HUES6 (cell line): ENCODE data around the gene NR1H4.

Experiments
- H3K27ac ChIP-seq: 2 replicates; pipeline ENCODE4 v1.7.0; 2013; ENCODE audit warnings: low read depth, mild to moderate bottlenecking, low read length, inconsistent platforms
- H3K27me3 ChIP-seq: 2 replicates; pipeline ENCODE4 v1.6.1; 2013; ENCODE audit warnings: low read length; ENCODE audit not compliant: control insufficient read depth, insufficient read depth
- H3K36me3 ChIP-seq: 2 replicates; pipeline ENCODE4 v1.6.1; 2013; ENCODE audit warnings: low read length; ENCODE audit not compliant: control insufficient read depth, insufficient read depth
- H3K4me1 ChIP-seq: 2 replicates; pipeline ENCODE4 v1.6.1; 2013; ENCODE audit warnings: low read length; ENCODE audit not compliant: control insufficient read depth, insufficient read depth
- H3K4me3 ChIP-seq: 2 replicates; pipeline ENCODE4 v1.5.1; 2013; ENCODE audit warnings: low read depth, low read length
- H3K9ac ChIP-seq: one replicate; pipeline ENCODE4 v1.6.1; 2013; ENCODE audit warnings: mild to moderate bottlenecking, low read length
- H3K9me3 ChIP-seq: 2 replicates; pipeline ENCODE4 v1.6.1; 2013; ENCODE audit warnings: low read depth, low read length; ENCODE audit not compliant: control insufficient read depth, insufficient read depth

NR1H4 gene

DNA sequence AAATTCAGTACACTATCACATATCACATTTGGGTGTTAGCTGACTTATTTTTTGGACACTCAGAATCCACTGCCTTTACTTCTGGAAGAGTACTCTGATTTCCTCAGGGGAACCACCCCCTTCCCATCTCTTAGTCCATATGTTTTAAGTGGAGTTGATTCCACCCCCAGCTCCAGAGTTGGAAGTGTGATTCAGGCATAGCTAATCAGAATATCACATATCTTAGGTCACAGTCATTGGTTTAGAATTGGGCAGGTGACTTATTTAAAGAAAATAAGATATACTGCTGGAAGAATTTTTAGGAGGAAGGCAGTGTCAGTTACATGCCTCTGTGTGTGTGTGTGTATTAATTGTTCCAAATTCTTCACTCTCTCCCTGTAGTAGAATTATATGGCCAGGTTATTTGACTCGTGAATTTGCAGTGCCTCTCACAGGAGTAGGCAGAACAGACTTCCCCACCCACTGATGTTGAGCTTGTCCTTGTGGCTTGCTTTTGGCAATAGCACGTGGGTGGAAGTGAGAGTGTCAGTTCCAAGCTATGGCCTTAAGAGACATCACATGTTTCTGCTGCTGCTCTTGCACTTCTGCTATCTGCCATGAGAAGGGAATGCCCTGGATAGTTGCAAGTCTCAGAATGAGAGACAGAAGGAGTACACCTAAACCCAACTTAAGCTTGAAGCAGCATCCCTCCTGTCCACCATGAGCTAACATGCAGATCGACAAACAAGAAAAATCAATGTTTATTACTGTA is 93.4 kb downstream of the NR1H4 start:
- H3K36me3 ChIP-seq: no peaks in the 10 kb centered on the region
- no peaks in the 10 kb centered on the region for H3K4me1 ChIP-seq
- no peak overlapping the region for H3K27ac ChIP-seq
- H3K27me3 ChIP-seq: peaks cover 8% of the 10 kb centered on the region
- H3K9ac ChIP-seq: no peak overlapping the region
- no peaks in the 10 kb centered on the region for H3K9me3 ChIP-seq
- no peak overlapping the region for H3K4me3 ChIP-seq

- Histone ChIP-seq H3K9ac (no peak overlapping the region), H3K36me3 (no peaks in the 10 kb centered on the region), H3K9me3 (no peaks in the 10 kb centered on the region), H3K27me3 (peaks cover 15% of the 10 kb centered on the region), H3K27ac (no peak overlapping the region), H3K4me3 (no peak overlapping the region), H3K4me1 (no peaks in the 10 kb centered on the region)
Measured at GRCh38 chr12:100567945-100568344, 94.3 kb downstream of the NR1H4 start.

DNA sequence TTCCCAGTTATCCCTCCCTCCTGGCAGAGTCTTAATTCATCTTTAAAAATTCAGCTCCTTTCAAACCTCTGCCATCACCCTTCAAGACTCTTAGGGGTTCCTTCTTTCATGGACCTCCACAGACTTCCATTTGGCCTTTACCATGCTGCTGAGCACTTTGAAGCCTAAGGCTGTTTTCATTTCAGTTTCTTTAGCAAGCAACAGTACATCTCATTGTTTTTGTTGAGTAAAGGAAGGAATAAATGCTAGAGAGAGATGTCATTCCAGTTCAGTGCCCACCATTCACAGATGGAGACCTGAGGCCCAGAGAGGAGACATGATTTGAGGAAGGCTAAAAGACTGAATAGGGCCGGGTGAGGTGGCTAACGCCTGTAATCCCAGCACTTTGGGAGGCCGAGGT is 98.5 kb downstream of the NR1H4 start:
- no peaks in the 10 kb centered on the region for H3K36me3 ChIP-seq
- no peak overlapping the region for H3K9ac ChIP-seq
- H3K27me3 ChIP-seq: peaks cover 26% of the 10 kb centered on the region
- H3K9me3 ChIP-seq: no peaks in the 10 kb centered on the region
- H3K4me3 ChIP-seq: no peak overlapping the region
- H3K4me1 ChIP-seq: no peaks in the 10 kb centered on the region
- no peak overlapping the region for H3K27ac ChIP-seq

DNA sequence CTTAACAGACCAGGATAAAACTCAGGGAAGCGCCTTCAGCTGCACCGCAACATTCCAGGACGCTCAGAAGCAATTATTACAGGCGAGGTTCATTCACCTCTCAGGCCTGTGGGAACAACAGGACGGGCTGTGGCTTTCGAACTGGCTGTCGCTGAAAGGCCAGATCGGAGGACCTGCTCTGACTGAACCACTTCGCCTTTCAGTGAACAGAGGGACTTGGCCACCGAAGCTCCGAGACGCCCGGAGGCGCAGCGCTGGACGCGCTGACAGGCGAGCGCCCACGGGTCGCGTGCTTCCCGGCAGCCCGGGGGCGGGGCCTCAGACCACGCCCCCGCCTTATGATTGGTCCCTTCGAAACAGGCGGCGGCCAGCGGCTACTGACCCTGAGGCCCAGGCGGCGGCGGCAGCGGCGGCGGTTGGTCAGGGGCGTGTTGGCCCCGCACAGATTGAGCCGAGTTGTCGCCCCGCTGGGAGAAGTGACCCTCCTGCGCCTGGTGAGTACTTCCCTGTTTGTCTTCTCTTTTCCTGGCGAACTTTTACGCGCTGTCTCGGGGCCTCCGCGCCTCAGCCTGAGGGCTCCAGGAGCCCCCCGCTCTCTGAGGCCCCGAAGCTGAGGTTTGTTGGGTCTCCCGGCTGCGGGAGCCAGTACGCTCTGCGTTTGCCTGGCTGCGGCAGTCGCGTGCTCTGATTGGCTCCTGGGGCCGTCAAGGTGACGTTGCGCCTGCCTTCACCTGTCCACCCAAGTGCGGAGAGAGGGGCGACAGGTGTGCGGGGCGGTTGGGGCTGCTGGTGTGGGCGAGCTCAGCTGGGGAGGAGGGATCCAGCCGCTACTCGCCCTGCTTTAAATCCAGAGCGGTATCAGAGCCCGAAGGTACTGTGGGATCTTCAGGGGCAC is 99.9 kb downstream of the NR1H4 start, which contains the start of gene GAS2L3:
Gene GAS2L3 (plus strand): TSS at position 393 of the 895 bp plus-strand sequence. CDS start 21,221 bp downstream, outside the sequence.
- Histone ChIP-seq H3K27me3 (peaks cover 26% of the 10 kb centered on the region), H3K9ac (peak within 1 kb of the TSS; percentile 70), H3K36me3 (no peaks in the 10 kb centered on the region), H3K9me3 (no peaks in the 10 kb centered on the region), H3K4me1 (no peaks in the 10 kb centered on the region), H3K4me3 (peak within 1 kb of the TSS; percentile 83), H3K27ac (no peak within 1 kb of the TSS; the same call in 1 of the 2 replicates)

DNA sequence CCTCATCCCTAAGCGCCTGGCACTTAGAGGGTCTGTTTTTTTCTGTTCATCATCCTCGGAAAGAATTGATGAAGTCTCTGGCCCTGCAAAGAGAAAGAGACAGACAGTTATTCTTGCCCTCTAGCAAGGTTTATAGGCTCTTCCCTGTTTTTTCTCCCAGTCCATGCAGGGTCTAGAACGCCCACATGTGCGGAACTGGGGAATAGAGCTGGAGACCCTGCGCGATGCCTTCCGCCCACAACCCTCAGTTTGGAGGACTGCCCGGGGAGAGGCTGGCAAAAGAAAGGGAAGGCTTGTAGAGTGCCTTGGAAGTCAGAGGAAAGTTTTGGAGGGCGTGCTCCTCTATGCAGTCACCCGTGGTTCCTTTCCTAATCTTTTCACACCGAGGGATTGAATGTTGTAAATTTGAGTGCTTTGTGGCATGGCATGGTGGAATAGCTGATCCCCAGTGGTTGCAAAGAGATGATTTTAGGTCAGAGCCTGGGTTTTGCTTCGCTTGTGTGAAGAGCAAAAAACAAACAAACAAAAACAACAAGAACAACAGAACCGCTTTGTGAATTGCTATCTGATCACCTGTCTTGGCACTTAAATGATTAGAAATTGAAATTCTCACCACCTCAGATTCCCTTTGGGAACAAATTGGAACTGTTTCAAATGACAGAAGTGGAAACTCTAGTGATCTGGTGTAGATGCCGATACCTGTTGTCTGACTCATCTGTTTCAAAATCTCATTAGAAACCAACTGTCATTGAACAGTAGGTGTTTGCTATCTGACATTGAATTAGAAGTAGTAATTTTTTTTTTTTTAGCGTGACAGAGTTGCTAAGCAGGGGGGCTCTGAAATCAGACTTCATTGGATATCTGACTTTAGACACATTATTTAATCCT is 100.8 kb downstream of the NR1H4 start:
- H3K36me3 ChIP-seq: no peaks in the 10 kb centered on the region
- no peaks in the 10 kb centered on the region for H3K4me1 ChIP-seq
- peak overlapping the region; percentile 83 for H3K4me3 ChIP-seq
- peak overlapping the region; percentile 70 for H3K9ac ChIP-seq
- no peaks in the 10 kb centered on the region for H3K9me3 ChIP-seq
- no peak overlapping the region for H3K27ac ChIP-seq
- peaks cover 26% of the 10 kb centered on the region for H3K27me3 ChIP-seq

GRCh38 chr12:100576331-100577036 is 102.8 kb downstream of the NR1H4 start:
- no peak overlapping the region for H3K4me3 ChIP-seq
- peaks cover 21% of the 10 kb centered on the region for H3K27me3 ChIP-seq
- H3K27ac ChIP-seq: no peak overlapping the region
- H3K9me3 ChIP-seq: no peaks in the 10 kb centered on the region
- no peaks in the 10 kb centered on the region for H3K4me1 ChIP-seq
- no peak overlapping the region for H3K9ac ChIP-seq
- H3K36me3 ChIP-seq: no peaks in the 10 kb centered on the region

DNA sequence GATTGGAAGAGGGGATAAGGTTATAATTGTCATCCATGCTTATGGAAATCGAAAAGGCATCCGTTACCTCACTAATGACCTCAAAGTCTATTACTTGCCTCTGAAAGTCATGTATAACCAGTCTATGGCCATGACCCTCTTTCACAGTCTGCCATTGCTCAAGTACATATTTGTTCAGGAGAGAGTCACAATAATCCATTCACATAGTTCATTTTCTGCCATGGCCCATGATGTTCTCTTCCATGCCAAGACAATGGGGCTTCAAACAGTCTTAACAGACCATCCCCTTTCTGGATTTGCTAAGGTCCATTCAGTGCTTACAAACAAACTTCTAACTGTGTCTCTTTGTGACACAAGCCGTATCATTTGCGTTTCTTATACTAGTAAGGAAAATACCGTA is 105.3 kb downstream of the NR1H4 start:
- no peak overlapping the region for H3K4me3 ChIP-seq
- H3K9me3 ChIP-seq: peaks cover 7% of the 10 kb centered on the region; the same call in 1 of the 2 replicates
- no peak overlapping the region for H3K27ac ChIP-seq
- H3K27me3 ChIP-seq: peaks cover 9% of the 10 kb centered on the region; the same call in 1 of the 2 replicates
- H3K9ac ChIP-seq: no peak overlapping the region
- no peaks in the 10 kb centered on the region for H3K36me3 ChIP-seq
- no peaks in the 10 kb centered on the region for H3K4me1 ChIP-seq

- Histone ChIP-seq H3K4me3 (no peak overlapping the region), H3K27me3 (peaks cover 2% of the 10 kb centered on the region; the same call in 1 of the 2 replicates), H3K36me3 (no peaks in the 10 kb centered on the region), H3K27ac (no peak overlapping the region), H3K9ac (no peak overlapping the region), H3K4me1 (no peaks in the 10 kb centered on the region), H3K9me3 (peaks cover 7% of the 10 kb centered on the region; the same call in 1 of the 2 replicates)
Measured at GRCh38 chr12:100579844-100580243, 106.2 kb downstream of the NR1H4 start.

GRCh38 chr12:100584256-100584655 is 110.6 kb downstream of the NR1H4 start:
- no peak overlapping the region for H3K4me3 ChIP-seq
- no peaks in the 10 kb centered on the region for H3K27me3 ChIP-seq
- H3K9me3 ChIP-seq: peaks cover 23% of the 10 kb centered on the region
- H3K36me3 ChIP-seq: no peaks in the 10 kb centered on the region
- H3K4me1 ChIP-seq: no peaks in the 10 kb centered on the region
- no peak overlapping the region for H3K27ac ChIP-seq
- H3K9ac ChIP-seq: no peak overlapping the region

GRCh38 chr12:100591979-100592378 is 118.3 kb downstream of the NR1H4 start:
- Histone ChIP-seq H3K27me3 (no peaks in the 10 kb centered on the region), H3K9ac (no peak overlapping the region), H3K9me3 (peaks cover 12% of the 10 kb centered on the region), H3K36me3 (no peaks in the 10 kb centered on the region), H3K4me3 (no peak overlapping the region), H3K4me1 (no peaks in the 10 kb centered on the region), H3K27ac (no peak overlapping the region)
